ENCODE measurements around the gene RECQL. TPM values are rescaled to one million over a fixed set of nuclear protein-coding genes. Genes with fewer than 3 reads are reported as not detected.
A peak's percentile ranks its signal among the peaks of the same experiment; 100 is the strongest.

Gene RECQL
- total RNA-seq, 1 experiment from 2014 or later: 49.5 TPM

DNA sequence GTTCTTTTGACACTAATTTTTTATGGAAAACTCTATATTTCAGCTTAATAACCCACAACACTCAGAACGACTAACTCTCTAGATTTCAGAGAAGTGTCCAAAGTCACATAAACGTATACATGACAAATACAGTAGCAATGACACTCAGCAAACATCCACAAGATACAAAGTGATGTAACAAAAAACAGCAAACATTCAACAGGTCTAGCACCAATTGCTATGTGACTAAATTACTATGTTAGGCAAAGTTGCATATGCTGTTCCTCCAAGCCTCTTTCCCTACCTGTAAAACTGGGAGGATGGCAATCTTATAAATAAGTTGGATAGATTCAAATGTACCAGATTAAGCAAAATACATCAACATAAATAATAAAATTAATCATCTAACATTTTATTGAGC is 1.7 kb downstream of the RECQL start:
- H3K9me3 Mint-ChIP-seq (ENCODE audit: unreplicated experiment): no peaks in the 10 kb centered on the region
- intact Hi-C loops (cut with micrococcal nuclease): loop anchor here (2.0 kb wide), 1 partner anchor 27 kb away; the partner anchor contains the start of gene SPX
- peaks cover 13% of the 10 kb centered on the region for H3K4me1 Mint-ChIP-seq (ENCODE audit: insufficient read depth, unreplicated experiment)
- no peak for TF ChIP-seq CTCF (IDR thresholded peaks at IDR 0.05; ENCODE audit: unreplicated experiment)
- H3K27ac Mint-ChIP-seq (ENCODE audit: low read depth, unreplicated experiment): no peak overlapping the region
- ChIA-PET CTCF (interaction anchor here (0.6 to 1.0 kb wide), 2 partner anchors 45 to 144 kb away, joined by 3 to 4 read pairs; no protein-coding TSS in a partner anchor), POLR2A (interaction anchor here (1.1 to 4.2 kb wide), 3 partner anchors 12 to 157 kb away, joined by 5 to 54 read pairs (median 6); partner anchors contain the start of gene LDHB)
- H3K4me3 Mint-ChIP-seq (ENCODE audit: unreplicated experiment): no peak overlapping the region
- no peak for DNase-seq (ENCODE audit: unreplicated experiment)
- peaks cover 31% of the 10 kb centered on the region for H3K36me3 Mint-ChIP-seq (ENCODE audit: insufficient read depth, unreplicated experiment)
- BruUV-seq (replicated peaks): no TSS peak
- H3K27me3 Mint-ChIP-seq (ENCODE audit: insufficient read depth, unreplicated experiment): no peaks in the 10 kb centered on the region

GRCh38 chr12:21485998-21486397 is 15.4 kb downstream of the RECQL start:
- DNase-seq (ENCODE audit: unreplicated experiment): no peak
- H3K27me3 Mint-ChIP-seq (ENCODE audit: insufficient read depth, unreplicated experiment): no peaks in the 10 kb centered on the region
- no peak overlapping the region for H3K27ac Mint-ChIP-seq (ENCODE audit: low read depth, unreplicated experiment)
- no TSS peak for BruUV-seq (replicated peaks)
- no peak for TF ChIP-seq CTCF (IDR thresholded peaks at IDR 0.05; ENCODE audit: unreplicated experiment)
- CTCF ChIA-PET: interaction anchor here (0.5 kb wide), 1 partner anchor 237 kb away, joined by 3 read pairs; no protein-coding TSS in a partner anchor
- no peaks in the 10 kb centered on the region for H3K4me1 Mint-ChIP-seq (ENCODE audit: insufficient read depth, unreplicated experiment)
- no peak overlapping the region for H3K4me3 Mint-ChIP-seq (ENCODE audit: unreplicated experiment)
- intact Hi-C loops (cut with micrococcal nuclease): no loop called here
- H3K9me3 Mint-ChIP-seq (ENCODE audit: unreplicated experiment): no peaks in the 10 kb centered on the region
- H3K36me3 Mint-ChIP-seq (ENCODE audit: insufficient read depth, unreplicated experiment): peaks cover 28% of the 10 kb centered on the region
- POLR2A ChIA-PET: no interaction called here

DNA sequence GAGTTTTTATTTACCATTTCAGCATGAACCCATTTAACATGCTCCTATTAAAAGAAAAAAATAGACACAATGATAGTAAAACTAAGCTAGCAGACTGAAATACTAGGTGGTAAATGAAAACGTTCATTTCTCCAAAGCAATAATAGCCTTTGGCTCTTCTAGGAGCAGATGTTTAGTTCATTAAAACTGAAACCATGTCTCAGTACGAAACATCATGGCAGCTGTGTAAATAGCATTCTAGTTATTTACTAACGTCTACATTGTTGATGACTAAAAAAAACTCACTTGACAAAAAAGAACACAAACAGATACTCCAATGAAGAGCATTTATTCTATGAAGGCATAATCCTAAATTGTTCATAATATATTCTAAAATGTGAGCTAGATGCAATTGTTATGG is 17.9 kb downstream of the RECQL start:
- Mint-ChIP-seq H3K4me3 (ENCODE audit: unreplicated experiment) (no peak overlapping the region), H3K9me3 (ENCODE audit: unreplicated experiment) (no peaks in the 10 kb centered on the region), H3K27me3 (ENCODE audit: insufficient read depth, unreplicated experiment) (no peaks in the 10 kb centered on the region), H3K27ac (ENCODE audit: low read depth, unreplicated experiment) (peak overlapping the region; percentile 15), H3K36me3 (ENCODE audit: insufficient read depth, unreplicated experiment) (peaks cover 5% of the 10 kb centered on the region), H3K4me1 (ENCODE audit: insufficient read depth, unreplicated experiment) (no peaks in the 10 kb centered on the region)
- BruUV-seq (replicated peaks): no TSS peak
- CTCF ChIA-PET: interaction anchor here (0.5 kb wide), 1 partner anchor 160 kb away, joined by 3 read pairs; no protein-coding TSS in a partner anchor
- DNase-seq (ENCODE audit: unreplicated experiment): no peak
- intact Hi-C loops (cut with micrococcal nuclease): no loop called here
- no peak for TF ChIP-seq CTCF (IDR thresholded peaks at IDR 0.05; ENCODE audit: unreplicated experiment)
- POLR2A ChIA-PET: interaction anchor here (1.1 kb wide), 1 partner anchor 9 kb away, joined by 3 read pairs; no protein-coding TSS in a partner anchor

- intact Hi-C loops (cut with micrococcal nuclease): no loop called here
- DNase-seq (ENCODE audit: unreplicated experiment): no peak
- POLR2A ChIA-PET: no interaction called here
- no peaks in the 10 kb centered on the region for H3K9me3 Mint-ChIP-seq (ENCODE audit: unreplicated experiment)
- no peaks in the 10 kb centered on the region for H3K27me3 Mint-ChIP-seq (ENCODE audit: insufficient read depth, unreplicated experiment)
- TF ChIP-seq CTCF (IDR thresholded peaks at IDR 0.05; ENCODE audit: unreplicated experiment): no peak
- CTCF ChIA-PET: interaction anchor here (0.8 to 1.1 kb wide), 3 partner anchors 14 to 173 kb away, joined by 3 to 4 read pairs (median 3); no protein-coding TSS in a partner anchor
- no TSS peak for BruUV-seq (replicated peaks)
- no peak overlapping the region for H3K27ac Mint-ChIP-seq (ENCODE audit: low read depth, unreplicated experiment)
- H3K4me3 Mint-ChIP-seq (ENCODE audit: unreplicated experiment): no peak overlapping the region
- H3K4me1 Mint-ChIP-seq (ENCODE audit: insufficient read depth, unreplicated experiment): no peaks in the 10 kb centered on the region
- H3K36me3 Mint-ChIP-seq (ENCODE audit: insufficient read depth, unreplicated experiment): peaks cover 31% of the 10 kb centered on the region
Measured at GRCh38 chr12:21478756-21479455, 22.5 kb downstream of the RECQL start.

Measured in MCF 10A (cell line).